ENCODE results near the gene CDH13. TPM values are rescaled to one million over a fixed set of nuclear protein-coding genes. Genes with fewer than 3 reads are reported as not detected.

Gene CDH13
- total RNA-seq, 4 donors from 2014 or later, result 3.1 to 13.5 (median 8.9) TPM

GRCh38 chr16:83737729-83738354, 1111.1 kb downstream of the CDH13 start:
- no peak for TF ChIP-seq POLR2AphosphoS5 (IDR thresholded peaks at IDR 0.05)
- Histone ChIP-seq H3K4me1 (no peaks in the 10 kb centered on the region), H3K27ac (replicated peaks in 1 of 4) (no peak overlapping the region), H3K4me3 (no peak overlapping the region), H3K36me3 (no peaks in the 10 kb centered on the region), H3K27me3 (peaks cover 0 to 19% (median 0%) of the 10 kb centered on the region in 4 donors), H3K9me3 (peaks cover 0 to 3% (median 0%) of the 10 kb centered on the region in 4 donors)
- 57% methylated on average over 11 of the region's 11 CpGs for WGBS
- no peak for DNase-seq (ENCODE audit: extremely low spot score)
- intact Hi-C loops (cut with DNase I), result no loop called here

GRCh38 chr16:83738923-83739503, 1112.2 kb downstream of the CDH13 start:
- Histone ChIP-seq H3K9me3 (peaks cover 0 to 3% (median 0%) of the 10 kb centered on the region in 4 donors), H3K4me3 (no peak overlapping the region), H3K27me3 (peaks cover 0 to 8% (median 0%) of the 10 kb centered on the region in 4 donors), H3K4me1 (no peaks in the 10 kb centered on the region), H3K27ac (replicated peaks in 1 of 4) (no peak overlapping the region), H3K36me3 (no peaks in the 10 kb centered on the region)
- 92% methylated on average over 7 of the region's 7 CpGs for WGBS
- intact Hi-C loops (cut with DNase I), result no loop called here
- TF ChIP-seq POLR2AphosphoS5 (IDR thresholded peaks at IDR 0.05) (no peak), EP300 (IDR thresholded peaks at IDR 0.05) (no peak), POLR2A (IDR thresholded peaks at IDR 0.05; ENCODE audit: low read depth) (no peak)
- TF ChIP-seq, protein P1, sequence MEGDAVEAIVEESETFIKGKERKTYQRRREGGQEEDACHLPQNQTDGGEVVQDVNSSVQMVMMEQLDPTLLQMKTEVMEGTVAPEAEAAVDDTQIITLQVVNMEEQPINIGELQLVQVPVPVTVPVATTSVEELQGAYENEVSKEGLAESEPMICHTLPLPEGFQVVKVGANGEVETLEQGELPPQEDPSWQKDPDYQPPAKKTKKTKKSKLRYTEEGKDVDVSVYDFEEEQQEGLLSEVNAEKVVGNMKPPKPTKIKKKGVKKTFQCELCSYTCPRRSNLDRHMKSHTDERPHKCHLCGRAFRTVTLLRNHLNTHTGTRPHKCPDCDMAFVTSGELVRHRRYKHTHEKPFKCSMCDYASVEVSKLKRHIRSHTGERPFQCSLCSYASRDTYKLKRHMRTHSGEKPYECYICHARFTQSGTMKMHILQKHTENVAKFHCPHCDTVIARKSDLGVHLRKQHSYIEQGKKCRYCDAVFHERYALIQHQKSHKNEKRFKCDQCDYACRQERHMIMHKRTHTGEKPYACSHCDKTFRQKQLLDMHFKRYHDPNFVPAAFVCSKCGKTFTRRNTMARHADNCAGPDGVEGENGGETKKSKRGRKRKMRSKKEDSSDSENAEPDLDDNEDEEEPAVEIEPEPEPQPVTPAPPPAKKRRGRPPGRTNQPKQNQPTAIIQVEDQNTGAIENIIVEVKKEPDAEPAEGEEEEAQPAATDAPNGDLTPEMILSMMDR (IDR thresholded peaks at IDR 0.05), result no peak
- DNase-seq (ENCODE audit: extremely low spot score), result no peak

GRCh38 chr16:83742124-83742899, 1115.5 kb downstream of the CDH13 start:
- Histone ChIP-seq H3K27ac (replicated peaks in 1 of 4) (peak overlapping the region in 2 of 4 donors; percentile 27), H3K9me3 (no peaks in the 10 kb centered on the region), H3K4me1 (no peaks in the 10 kb centered on the region), H3K27me3 (peaks cover 0 to 13% (median 0%) of the 10 kb centered on the region in 4 donors), H3K36me3 (no peaks in the 10 kb centered on the region), H3K4me3 (no peak overlapping the region)
- intact Hi-C loops (cut with DNase I), result no loop called here
- DNase-seq (ENCODE audit: extremely low spot score), result no peak
- no peak for TF ChIP-seq POLR2A (IDR thresholded peaks at IDR 0.05; ENCODE audit: low read depth)
- no peak for TF ChIP-seq EP300 (IDR thresholded peaks at IDR 0.05)
- no peak for TF ChIP-seq POLR2AphosphoS5 (IDR thresholded peaks at IDR 0.05)
- WGBS, result 77% methylated on average over 22 of the region's 22 CpGs

DNA sequence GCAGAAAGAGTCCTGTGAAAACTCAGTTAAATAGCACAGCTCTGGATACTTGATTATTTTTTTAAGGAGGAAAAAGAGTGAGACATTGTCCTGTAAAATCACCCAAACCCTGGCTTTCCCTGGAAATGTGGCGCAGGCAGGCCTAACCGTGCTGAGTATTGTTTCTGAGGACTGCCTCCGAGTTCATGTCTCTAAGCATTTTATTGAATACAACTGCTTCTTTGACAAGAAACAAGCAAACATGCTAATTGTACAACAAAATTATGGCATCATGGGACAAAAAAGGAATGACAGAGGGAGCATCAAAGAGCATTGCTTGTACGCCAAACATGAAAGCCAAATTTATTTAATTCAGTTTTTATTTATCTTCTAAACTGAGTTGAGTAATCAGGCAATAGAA, 1116.5 kb downstream of the CDH13 start:
- Histone ChIP-seq H3K4me1 (no peaks in the 10 kb centered on the region), H3K27ac (replicated peaks in 1 of 4) (no peak overlapping the region), H3K36me3 (no peaks in the 10 kb centered on the region), H3K9me3 (no peaks in the 10 kb centered on the region), H3K27me3 (peaks cover 0 to 13% (median 0%) of the 10 kb centered on the region in 4 donors), H3K4me3 (no peak overlapping the region)
- 93% methylated on average over 4 of the region's 4 CpGs for WGBS
- DNase-seq (ENCODE audit: extremely low spot score), result no peak
- intact Hi-C loops (cut with DNase I), result no loop called here
- TF ChIP-seq POLR2AphosphoS5 (IDR thresholded peaks at IDR 0.05) (no peak), EP300 (IDR thresholded peaks at IDR 0.05) (no peak), POLR2A (IDR thresholded peaks at IDR 0.05; ENCODE audit: low read depth) (no peak)
- TF ChIP-seq, protein P1 (IDR thresholded peaks at IDR 0.05), result no peak

DNA sequence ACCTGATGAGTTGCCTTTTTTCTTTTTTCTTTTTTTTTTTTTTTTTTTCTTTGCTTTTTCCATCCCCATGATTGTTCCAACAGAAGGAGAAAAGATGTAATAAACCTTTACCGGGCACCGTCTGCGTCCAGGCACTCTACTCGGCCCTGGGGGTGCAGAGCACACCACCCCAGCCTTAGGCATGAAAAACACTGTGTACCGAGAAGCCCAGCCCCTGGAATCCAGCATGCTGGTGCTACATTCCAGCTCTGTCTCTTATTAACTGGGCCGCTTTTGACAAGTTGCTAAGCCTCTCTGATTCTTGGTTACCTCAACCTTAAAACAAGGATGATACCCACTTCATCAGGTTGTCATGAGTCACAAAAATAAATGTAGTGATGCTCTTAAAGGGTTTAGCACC, 1117.0 kb downstream of the CDH13 start:
- DNase-seq (ENCODE audit: extremely low spot score), result no peak
- TF ChIP-seq POLR2AphosphoS5 (IDR thresholded peaks at IDR 0.05) (no peak), POLR2A (IDR thresholded peaks at IDR 0.05; ENCODE audit: low read depth) (no peak)
- TF ChIP-seq, protein P1 (IDR thresholded peaks at IDR 0.05), result no peak
- Histone ChIP-seq H3K27ac (replicated peaks in 1 of 4) (peak overlapping the region in 2 of 4 donors; percentile 46 to 55), H3K9me3 (no peaks in the 10 kb centered on the region), H3K4me3 (no peak overlapping the region), H3K27me3 (peaks cover 0 to 13% (median 0%) of the 10 kb centered on the region in 4 donors), H3K4me1 (no peaks in the 10 kb centered on the region), H3K36me3 (peaks cover 0 to 4% (median 0%) of the 10 kb centered on the region in 4 donors)
- intact Hi-C loops (cut with DNase I), result no loop called here
- WGBS, result 91% methylated on average over 6 of the region's 6 CpGs

Data from esophagus muscularis mucosa (tissue), 4 donors.